Neural cell (in vitro differentiated cells): Measurements from ENCODE around the gene PRSS50. TPM values are rescaled to one million over a fixed set of nuclear protein-coding genes. Genes with fewer than 3 reads are reported as not detected.

Experiments used
- H2AFZ ChIP-seq: fragments of 200-600, 300-800 bp; sonication (generic), shearing (Covaris generic); 2 replicates; pipeline ENCODE4 v1.6.0; 2014; ENCODE audit warnings: low read depth, mild to moderate bottlenecking, antibody characterized with exemption, low read length, moderate library complexity
- H3F3A ChIP-seq: fragments of 200-600 bp; shearing (Covaris generic); 2 replicates; pipeline ENCODE4 v1.6.1; 2016; ENCODE audit warnings: mild to moderate bottlenecking, moderate library complexity, mixed read lengths, antibody characterized with exemption, low read length; ENCODE audit not compliant: insufficient read depth, poor library complexity, severe bottlenecking
- H3K27ac ChIP-seq: fragments of 200-600, 300-800 bp; sonication (generic), shearing (Covaris generic); 2 replicates; pipeline ENCODE4 v1.5.1; 2014; ENCODE audit warnings: mild to moderate bottlenecking, low read length, moderate library complexity
- H3K27me3 ChIP-seq: fragments of 300-800, 200-600 bp; sonication (generic), shearing (Covaris generic); 2 replicates; pipeline ENCODE4 v1.6.0; 2014; ENCODE audit warnings: mild to moderate bottlenecking, low read depth, low read length, moderate library complexity; ENCODE audit not compliant: insufficient read depth
- H3K36me3 ChIP-seq: fragments of 300-800, 200-600 bp; sonication (generic), shearing (Covaris generic); 2 replicates; pipeline ENCODE4 v1.5.1; 2014; ENCODE audit warnings: mild to moderate bottlenecking, antibody characterized with exemption, low read length, moderate library complexity; ENCODE audit not compliant: insufficient read depth
- H3K4me2 ChIP-seq: fragments of 300-800, 200-600 bp; sonication (generic), shearing (Covaris generic); 2 replicates; pipeline ENCODE4 v1.6.0; 2014; ENCODE audit warnings: mild to moderate bottlenecking, low read length
- H3K4me3 ChIP-seq: fragments of 300-800, 200-600 bp; sonication (generic), shearing (Covaris generic); 2 replicates; pipeline ENCODE4 v1.5.1; 2014; ENCODE audit warnings: mild to moderate bottlenecking, low read length, moderate library complexity
- H3K79me2 ChIP-seq: fragments of 200-600 bp; shearing (Covaris generic); replicated peaks from 2 replicates; pipeline ENCODE4 v1.6.0; 2014; ENCODE audit warnings: mild to moderate bottlenecking, low read length, moderate library complexity; ENCODE audit not compliant: insufficient read depth
- H3K9ac ChIP-seq: fragments of 300-800, 200-600 bp; sonication (generic), shearing (Covaris generic); 2 replicates; pipeline ENCODE4 v1.6.1; 2016; ENCODE audit warnings: mild to moderate bottlenecking, low read length, mixed read lengths
- H3K9me2 ChIP-seq: fragments of 200-600 bp; shearing (Covaris generic); 2 replicates; pipeline ENCODE4 v1.6.1; 2016; ENCODE audit warnings: mild to moderate bottlenecking, low read length, mixed read lengths; ENCODE audit not compliant: insufficient read depth
- H3K9me3 ChIP-seq: fragments of 200-600, 300-800 bp; sonication (generic), shearing (Covaris generic); 2 replicates; pipeline ENCODE4 v1.6.1; 2016; ENCODE audit warnings: mild to moderate bottlenecking, mixed run types, low read length, moderate library complexity, mixed read lengths
- H4K20me1 ChIP-seq: fragments of 200-600 bp; shearing (Covaris generic); 2 replicates; pipeline ENCODE4 v1.6.1; 2016; ENCODE audit warnings: mild to moderate bottlenecking, mixed run types; ENCODE audit not compliant: insufficient read depth
- EP300 ChIP-seq: fragments of 450-650 bp; conservative IDR thresholded peaks from 2 replicates; pipeline ENCODE4 v1.6.1; 2014; ENCODE audit warnings: antibody characterized with exemption, mild to moderate bottlenecking, moderate library complexity; ENCODE audit not compliant: poor library complexity, severe bottlenecking
- EZH2 ChIP-seq: fragments of 200-600, 300-800 bp; shearing (Covaris generic), sonication (generic); IDR thresholded peaks from 2 replicates; pipeline ENCODE4 v1.6.1; 2014; ENCODE audit warnings: antibody characterized with exemption, low read length, borderline replicate concordance, mild to moderate bottlenecking; ENCODE audit not compliant: insufficient read depth, poor library complexity, severe bottlenecking
- MXI1 ChIP-seq: fragments of 450-650 bp; conservative IDR thresholded peaks from 2 replicates; pipeline ENCODE4 v1.6.1; 2014; ENCODE audit warnings: antibody characterized with exemption, mild to moderate bottlenecking; ENCODE audit not compliant: poor library complexity, severe bottlenecking
- POLR2AphosphoS5 ChIP-seq: IDR thresholded peaks from 2 replicates; pipeline ENCODE4 v1.6.1; 2012
- RAD21 ChIP-seq: fragments of 450-650 bp; conservative IDR thresholded peaks from 2 replicates; pipeline ENCODE4 v1.6.1; 2014; ENCODE audit warnings: antibody characterized with exemption, mild to moderate bottlenecking, moderate library complexity
- SMC3 ChIP-seq: fragments of 450-650 bp; conservative IDR thresholded peaks from 2 replicates; pipeline ENCODE4 v1.6.1; 2014; ENCODE audit warnings: antibody characterized with exemption, mild to moderate bottlenecking, moderate library complexity; ENCODE audit not compliant: poor library complexity
- TAF1 ChIP-seq: IDR thresholded peaks from 2 replicates; pipeline ENCODE4 v1.6.1; 2012; ENCODE audit warnings: low read depth
- polyA plus RNA-seq: library from polyadenylated mRNA; depleted of rRNA; stranded (reverse); fragments of >200 nt; gene quantifications from 2 replicates; pipeline ENCODE4 v1.2.3, GENCODE V29; 2014
- TF ChIP-seq, protein P1 (sequence below): IDR thresholded peaks from 2 replicates; pipeline ENCODE4 v1.6.1; 2012; ENCODE audit warnings: borderline replicate concordance
- TF ChIP-seq, protein P2 (sequence below): fragments of 450-650 bp; IDR thresholded peaks from 2 replicates; pipeline ENCODE4 v1.5.1; 2014; ENCODE audit warnings: antibody characterized with exemption, mild to moderate bottlenecking, moderate library complexity; ENCODE audit not compliant: poor library complexity, severe bottlenecking

The PRSS50 gene
- polyA plus RNA-seq, 1 donor from 2014 or later = not detected

- TF ChIP-seq SMC3 = no peak
- TF ChIP-seq TAF1 = no peak
- TF ChIP-seq, protein P1, sequence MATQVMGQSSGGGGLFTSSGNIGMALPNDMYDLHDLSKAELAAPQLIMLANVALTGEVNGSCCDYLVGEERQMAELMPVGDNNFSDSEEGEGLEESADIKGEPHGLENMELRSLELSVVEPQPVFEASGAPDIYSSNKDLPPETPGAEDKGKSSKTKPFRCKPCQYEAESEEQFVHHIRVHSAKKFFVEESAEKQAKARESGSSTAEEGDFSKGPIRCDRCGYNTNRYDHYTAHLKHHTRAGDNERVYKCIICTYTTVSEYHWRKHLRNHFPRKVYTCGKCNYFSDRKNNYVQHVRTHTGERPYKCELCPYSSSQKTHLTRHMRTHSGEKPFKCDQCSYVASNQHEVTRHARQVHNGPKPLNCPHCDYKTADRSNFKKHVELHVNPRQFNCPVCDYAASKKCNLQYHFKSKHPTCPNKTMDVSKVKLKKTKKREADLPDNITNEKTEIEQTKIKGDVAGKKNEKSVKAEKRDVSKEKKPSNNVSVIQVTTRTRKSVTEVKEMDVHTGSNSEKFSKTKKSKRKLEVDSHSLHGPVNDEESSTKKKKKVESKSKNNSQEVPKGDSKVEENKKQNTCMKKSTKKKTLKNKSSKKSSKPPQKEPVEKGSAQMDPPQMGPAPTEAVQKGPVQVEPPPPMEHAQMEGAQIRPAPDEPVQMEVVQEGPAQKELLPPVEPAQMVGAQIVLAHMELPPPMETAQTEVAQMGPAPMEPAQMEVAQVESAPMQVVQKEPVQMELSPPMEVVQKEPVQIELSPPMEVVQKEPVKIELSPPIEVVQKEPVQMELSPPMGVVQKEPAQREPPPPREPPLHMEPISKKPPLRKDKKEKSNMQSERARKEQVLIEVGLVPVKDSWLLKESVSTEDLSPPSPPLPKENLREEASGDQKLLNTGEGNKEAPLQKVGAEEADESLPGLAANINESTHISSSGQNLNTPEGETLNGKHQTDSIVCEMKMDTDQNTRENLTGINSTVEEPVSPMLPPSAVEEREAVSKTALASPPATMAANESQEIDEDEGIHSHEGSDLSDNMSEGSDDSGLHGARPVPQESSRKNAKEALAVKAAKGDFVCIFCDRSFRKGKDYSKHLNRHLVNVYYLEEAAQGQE = no peak
- no peak for TF ChIP-seq EP300
- no peak for TF ChIP-seq RAD21
- TF ChIP-seq MXI1 = no peak
- TF ChIP-seq, protein P2, sequence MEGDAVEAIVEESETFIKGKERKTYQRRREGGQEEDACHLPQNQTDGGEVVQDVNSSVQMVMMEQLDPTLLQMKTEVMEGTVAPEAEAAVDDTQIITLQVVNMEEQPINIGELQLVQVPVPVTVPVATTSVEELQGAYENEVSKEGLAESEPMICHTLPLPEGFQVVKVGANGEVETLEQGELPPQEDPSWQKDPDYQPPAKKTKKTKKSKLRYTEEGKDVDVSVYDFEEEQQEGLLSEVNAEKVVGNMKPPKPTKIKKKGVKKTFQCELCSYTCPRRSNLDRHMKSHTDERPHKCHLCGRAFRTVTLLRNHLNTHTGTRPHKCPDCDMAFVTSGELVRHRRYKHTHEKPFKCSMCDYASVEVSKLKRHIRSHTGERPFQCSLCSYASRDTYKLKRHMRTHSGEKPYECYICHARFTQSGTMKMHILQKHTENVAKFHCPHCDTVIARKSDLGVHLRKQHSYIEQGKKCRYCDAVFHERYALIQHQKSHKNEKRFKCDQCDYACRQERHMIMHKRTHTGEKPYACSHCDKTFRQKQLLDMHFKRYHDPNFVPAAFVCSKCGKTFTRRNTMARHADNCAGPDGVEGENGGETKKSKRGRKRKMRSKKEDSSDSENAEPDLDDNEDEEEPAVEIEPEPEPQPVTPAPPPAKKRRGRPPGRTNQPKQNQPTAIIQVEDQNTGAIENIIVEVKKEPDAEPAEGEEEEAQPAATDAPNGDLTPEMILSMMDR = no peak
- TF ChIP-seq EZH2 = no peak
- no peak for TF ChIP-seq POLR2AphosphoS5
- Histone ChIP-seq H3K9me2 (no peaks in the 10 kb centered on the region), H3K9ac (no peak overlapping the region), H4K20me1 (no peaks in the 10 kb centered on the region), H3K36me3 (no peaks in the 10 kb centered on the region), H3K27ac (no peak overlapping the region), H3K4me2 (no peak overlapping the region), H3K79me2 (no peaks in the 10 kb centered on the region), H2AFZ (no peak overlapping the region), H3K9me3 (no peaks in the 10 kb centered on the region), H3F3A (no peaks in the 10 kb centered on the region), H3K4me3 (no peak overlapping the region), H3K27me3 (peaks cover 23% of the 10 kb centered on the region)
Measured at GRCh38 chr3:46690798-46691197, 26.9 kb downstream of the PRSS50 start.

GRCh38 chr3:46685446-46685845 is 32.2 kb downstream of the PRSS50 start:
- Histone ChIP-seq H3K36me3 (no peaks in the 10 kb centered on the region), H3K27me3 (no peaks in the 10 kb centered on the region), H3K4me2 (no peak overlapping the region), H3K27ac (no peak overlapping the region), H3K4me3 (no peak overlapping the region), H2AFZ (no peak overlapping the region), H4K20me1 (no peaks in the 10 kb centered on the region), H3K9me2 (no peaks in the 10 kb centered on the region), H3K79me2 (no peaks in the 10 kb centered on the region), H3K9ac (no peak overlapping the region), H3F3A (no peaks in the 10 kb centered on the region), H3K9me3 (no peaks in the 10 kb centered on the region)
- TF ChIP-seq TAF1 = no peak
- TF ChIP-seq EP300 = no peak
- TF ChIP-seq, protein P1 = no peak
- TF ChIP-seq SMC3 = no peak
- no peak for TF ChIP-seq POLR2AphosphoS5
- no peak for TF ChIP-seq MXI1
- no peak for TF ChIP-seq EZH2
- TF ChIP-seq, protein P2 = no peak
- no peak for TF ChIP-seq RAD21
